8988T (cell line): ENCODE results near the gene ABHD2.

Experiments used
- DNase-seq: peaks from one replicate; pipeline ENCODE4 v3.0.0; 2011

ABHD2 gene

DNA sequence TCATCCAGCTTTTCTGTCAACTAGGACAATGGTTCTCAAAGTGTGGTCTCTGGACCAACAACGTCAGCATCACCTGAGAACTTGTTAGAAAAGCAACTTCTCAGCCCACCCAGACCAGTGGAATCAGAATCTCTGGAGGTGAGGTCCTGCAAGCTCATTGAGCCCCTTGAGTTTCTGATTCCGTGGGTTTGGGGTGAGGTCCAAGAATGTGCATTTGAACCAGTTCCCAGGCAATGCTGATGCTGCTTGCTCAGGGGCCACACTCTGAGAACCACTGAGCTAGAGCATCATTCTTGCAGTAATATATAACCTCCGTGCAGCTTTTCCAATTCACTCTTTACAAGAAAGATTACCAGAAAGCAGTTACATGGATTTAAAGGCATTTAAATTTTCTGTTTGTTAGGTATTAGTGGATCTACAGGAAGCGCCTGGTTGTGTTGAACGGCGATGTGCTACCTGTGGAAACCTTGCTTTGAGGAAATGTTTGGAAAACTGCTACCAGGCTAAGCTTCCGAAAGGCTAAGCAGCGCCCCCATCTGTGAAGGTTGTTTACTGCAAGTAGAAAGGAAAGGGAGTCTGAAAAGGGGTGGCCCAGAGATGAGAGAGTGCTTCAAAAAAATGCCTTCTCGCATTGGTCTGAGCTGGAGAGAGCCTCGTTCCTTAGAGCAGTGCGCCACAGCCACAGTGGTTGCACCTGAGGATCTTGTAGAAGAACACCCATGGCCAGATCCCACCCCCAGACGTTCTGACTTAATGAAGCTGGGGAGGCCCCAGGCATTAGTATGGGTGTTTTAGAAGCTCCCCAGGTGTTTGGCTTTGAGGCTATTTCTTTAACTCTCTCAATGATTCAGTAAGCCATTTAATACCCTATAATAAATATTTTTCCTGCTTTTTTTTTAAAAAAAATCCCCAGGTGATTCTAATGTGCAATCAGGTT is 83.1 kb downstream of the ABHD2 start:
- no peak for DNase-seq

DNA sequence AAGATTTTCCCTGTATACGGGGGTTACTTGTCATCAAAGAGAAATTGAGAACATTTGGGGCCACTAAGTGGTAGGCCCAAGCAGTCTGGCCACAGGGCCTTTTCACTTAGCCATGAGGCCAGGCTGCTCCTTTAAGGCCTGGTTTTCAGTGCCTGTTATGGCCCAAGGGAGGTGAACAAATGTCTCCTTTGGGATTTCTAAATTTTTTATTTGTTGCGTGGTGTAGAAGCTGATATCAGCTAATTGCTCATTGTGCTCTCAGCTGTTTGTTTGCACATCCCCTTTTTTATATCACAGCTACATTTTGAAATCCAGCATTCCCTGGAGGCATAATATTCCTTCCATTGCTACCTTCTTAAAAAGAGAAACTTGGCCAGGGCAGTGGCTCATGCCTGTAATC is 84.7 kb downstream of the ABHD2 start:
- no peak for DNase-seq

DNA sequence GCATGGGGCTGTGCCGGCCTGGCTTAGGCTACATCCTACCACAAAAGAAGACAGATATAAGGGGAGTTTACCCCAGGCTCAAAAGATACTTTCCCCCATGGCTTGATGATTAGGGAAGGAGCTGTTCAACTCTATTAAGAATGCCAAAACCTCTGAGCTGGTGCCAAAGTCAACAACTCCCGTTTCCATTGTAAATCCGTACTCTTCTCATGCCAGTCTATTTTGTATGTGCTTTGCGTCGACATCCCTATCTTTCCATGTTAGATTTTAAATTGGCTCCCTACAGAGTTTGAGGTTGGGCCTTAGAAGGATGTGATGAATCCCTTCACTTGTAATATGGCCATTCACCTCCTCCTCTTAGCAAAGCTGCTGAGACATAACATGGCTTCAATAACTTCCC is 86.2 kb downstream of the ABHD2 start:
- DNase-seq: no peak

DNA sequence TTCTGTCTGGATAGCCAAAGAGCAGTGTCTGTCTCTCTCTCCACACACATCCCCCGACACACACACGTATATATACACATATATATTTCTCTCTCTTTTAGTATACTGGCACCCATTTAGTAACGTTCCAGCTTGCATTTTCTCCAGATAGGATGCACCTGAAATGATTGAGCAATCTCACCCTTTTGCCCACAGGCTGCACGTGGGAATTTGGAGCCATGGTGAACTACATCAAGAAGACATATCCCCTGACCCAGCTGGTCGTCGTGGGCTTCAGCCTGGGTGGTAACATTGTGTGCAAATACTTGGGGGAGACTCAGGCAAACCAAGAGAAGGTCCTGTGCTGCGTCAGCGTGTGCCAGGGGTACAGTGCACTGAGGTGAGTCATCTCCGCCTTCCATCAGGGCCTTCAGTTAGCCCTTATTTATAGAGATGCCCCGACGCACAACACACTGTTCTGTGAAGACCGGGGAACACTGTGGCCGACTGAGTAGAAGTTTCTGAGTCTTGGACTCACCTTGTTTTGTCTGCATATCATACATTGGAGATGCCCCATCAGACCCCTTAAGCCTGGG is 87.4 kb downstream of the ABHD2 start:
- no peak for DNase-seq

DNA sequence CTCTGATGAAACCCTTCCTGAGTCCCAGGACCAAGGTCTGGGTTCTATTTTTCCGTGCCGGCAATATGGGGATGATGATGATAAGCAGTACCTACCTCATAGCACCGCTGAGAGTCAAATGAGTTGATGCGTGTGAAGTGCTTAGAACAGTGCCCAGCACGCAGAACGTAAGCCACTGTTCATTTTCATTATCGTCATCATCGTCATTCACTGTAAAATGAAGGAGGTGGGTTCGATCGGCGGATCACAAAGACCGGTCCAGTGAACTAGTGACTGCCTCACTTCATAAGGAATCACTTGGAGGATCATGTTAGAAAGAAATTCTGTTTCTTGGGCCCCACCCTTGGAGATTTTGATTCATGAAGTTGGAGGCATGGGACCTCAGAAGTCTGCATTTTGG is 88.9 kb downstream of the ABHD2 start:
- DNase-seq: no peak

DNA sequence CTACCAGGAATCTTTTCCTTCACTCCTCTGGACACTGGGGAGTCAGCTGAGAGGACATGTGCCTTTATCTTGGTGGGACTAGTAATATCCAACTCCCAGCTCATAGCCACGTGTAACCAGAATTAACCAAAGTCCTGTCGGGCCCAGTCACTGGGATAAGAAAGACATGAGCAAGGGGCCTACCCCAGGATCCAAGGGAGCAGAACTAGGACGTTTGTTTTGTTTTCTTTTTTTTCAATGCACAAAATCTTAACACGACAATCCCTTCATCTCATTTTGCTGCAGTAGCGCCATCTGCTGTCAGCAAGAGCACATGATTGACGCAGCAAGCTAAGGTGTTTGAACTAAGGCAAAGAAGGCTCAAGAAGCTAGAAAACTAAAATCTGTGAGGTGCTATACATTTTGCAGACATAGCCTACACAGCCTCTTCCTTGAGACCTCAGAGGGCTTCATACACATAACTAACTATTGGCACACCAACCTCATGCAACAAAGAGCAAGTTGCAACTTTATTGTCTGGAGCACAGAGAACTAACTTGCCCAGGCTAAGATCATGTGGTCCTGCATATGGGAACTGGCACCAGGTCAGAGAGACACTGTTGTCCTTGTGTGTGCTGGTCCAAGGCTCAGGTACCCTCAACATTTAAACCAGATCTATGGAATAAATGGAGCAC is 89.5 kb downstream of the ABHD2 start:
- DNase-seq: no peak

DNA sequence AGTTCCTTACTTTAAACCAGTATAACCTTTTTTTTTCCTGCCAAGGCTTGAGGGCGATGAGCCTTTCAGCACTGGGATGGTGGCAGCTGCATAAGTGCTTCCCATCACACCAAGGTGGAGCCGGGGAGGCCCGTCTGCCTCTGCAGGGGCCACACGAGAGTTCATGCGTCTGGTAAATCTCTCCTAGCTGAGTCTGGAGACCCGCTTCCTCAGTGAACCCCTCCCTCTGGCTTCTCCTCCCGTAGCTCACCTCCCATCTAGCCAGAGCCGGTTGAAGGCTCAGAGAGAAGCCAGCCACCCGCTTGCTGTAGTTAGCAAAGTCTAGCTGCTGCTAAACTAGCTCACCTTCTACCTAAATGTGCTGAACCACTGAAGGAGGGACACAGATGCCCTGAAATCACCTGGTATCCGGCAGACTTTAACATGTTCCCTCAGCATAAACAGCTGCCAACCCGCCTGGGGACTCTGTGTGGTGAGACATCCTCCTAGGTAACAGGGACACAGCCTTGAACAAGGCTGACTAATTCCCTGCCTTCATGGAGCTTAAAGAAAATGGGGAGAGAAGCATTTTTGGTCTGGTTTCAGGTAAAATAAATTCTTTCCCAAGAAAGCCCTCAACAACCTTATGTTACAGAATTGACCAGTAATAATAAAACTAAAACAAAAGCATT is 90.2 kb downstream of the ABHD2 start:
- no peak for DNase-seq

DNA sequence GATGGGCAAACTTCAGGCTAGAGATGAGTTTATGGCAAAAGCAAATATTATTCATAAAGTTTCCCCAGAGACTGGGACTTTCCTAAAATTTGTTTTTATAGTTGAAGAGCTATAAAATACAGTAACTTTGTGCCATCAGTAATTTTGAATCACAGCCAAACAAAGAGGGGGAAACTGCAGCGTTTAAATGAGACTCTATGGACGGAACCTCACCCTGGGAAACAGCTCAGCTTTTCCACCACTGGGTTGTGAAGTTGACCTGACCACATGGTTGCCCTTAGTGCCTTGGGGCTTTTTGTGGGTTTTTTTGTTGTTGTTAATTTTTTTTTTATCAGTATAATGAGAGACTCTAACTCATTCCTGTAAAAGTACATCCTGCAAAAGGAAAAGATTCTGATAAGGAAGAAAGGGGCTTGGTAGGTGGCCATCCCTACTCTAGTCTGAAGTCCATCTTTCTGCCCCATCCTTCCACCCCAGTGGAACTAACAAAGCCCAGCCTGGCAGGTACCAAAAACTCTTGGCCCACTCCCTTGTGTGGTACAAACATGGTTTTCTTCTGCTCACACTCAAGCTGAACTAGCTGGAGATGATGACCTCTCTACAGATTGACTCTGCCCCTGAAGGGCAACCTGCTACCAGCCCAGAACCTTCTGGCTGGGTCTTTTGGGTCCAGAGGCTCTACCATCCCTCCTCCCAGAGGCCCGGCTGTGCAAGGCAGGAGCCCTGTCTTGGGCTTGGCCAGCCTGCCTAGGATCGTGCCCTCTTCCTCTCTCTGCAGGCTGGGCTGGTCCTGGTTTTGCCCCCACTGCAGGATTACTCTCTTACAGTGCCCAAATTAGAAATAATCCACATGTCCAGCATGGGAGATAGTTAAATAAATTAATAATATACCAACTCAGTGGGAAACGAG is 92.0 kb downstream of the ABHD2 start:
- DNase-seq: no peak

DNA sequence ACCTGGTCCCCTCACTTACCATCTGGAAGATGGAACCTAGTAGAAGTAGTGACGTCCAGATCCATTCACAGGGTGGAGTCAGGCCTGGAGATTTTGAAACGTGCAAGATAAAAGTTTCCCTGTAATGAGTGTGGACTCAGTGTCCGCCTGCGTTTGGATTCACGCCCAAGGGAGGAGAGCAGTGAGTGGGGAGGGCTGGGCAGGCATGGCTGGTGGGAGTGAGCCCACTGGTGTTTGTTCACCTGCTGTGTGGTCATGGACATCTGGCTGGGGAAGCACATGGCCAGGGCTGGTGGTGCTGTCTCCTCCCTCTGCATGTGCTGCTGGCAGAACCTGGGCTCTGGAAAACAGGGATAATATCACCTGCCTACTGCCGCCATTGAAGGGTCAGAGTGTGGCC is 96.1 kb downstream of the ABHD2 start:
- no peak for DNase-seq

DNA sequence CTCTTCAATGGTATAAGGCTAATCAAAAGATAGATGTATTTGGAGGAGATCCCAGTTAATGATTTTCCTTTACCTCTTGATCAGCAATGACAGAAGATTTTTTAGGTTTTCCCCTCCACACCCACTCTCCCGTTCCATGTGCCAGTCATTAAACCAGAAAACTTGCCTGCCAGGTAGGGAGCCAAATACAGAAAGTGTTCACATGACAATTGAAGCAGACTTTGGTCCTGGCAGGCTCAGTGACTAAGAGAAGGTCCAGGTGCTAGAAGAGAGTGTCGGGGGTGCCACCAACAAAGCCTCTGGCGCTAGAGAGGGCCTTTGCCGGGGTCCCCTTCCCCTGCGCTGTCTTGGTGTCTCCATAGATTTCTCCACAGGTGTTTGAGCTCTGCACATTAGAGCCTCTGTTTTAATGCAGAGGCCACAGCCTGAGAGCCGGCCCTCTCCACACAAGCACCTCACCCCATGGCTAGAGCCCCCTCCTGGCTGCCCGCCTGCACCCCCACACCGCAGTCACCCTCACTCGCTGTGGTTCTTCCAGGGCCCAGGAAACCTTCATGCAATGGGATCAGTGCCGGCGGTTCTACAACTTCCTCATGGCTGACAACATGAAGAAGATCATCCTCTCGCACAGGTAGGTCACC is 96.8 kb downstream of the ABHD2 start:
- DNase-seq: no peak

DNA sequence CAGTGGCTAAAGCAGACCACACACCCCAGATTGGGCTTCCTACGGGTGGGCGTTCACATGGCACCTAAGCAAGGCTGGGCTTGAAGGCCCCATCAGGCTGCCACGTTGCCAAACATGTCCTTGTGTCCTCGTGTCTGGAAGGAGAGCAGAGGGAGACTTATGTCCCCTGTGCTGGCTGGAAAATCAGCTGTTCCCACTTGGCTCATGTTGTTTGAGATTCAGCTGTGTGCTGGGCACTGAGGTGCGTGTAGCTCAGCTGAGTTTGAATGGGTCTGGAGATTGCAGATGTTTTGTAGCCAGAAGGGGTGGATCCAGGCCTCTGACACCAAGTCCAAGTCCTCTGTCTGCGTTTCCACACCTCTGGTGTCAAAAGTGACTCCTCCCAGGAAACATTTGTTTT is 98.5 kb downstream of the ABHD2 start:
- no peak for DNase-seq

DNA sequence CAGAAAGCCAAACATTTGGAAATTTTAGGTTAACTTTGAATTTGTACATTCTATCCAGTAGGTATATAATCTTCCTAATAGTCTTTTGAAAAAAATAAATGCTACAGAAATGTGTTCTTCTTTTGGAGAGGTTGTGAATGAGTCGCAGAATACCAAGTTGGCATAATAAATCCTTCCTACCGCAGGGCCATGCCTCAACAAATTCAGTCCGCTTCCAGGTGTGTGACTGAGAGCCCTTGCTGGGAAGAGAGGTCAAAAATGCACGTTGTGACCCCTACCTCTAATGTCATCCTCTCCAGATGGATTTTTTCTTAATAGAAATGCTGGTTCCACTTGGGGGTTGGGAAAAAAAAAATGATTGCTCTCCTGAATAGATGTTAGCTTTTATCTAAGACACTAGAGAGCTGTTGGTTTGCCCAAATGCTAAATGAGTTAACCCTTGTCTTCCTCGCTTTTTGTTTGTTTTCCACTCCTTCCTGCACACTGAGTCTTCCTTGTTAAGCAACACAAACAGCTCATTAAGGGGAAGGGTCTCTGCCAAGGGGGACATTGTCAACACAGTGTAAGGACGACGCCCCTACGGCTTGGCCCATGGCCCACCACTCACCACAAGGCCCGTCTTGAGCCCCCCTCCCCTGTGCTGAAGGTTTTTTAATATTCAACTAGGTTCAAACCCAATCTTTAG is 99.2 kb downstream of the ABHD2 start:
- no peak for DNase-seq

GRCh38 chr15:89187986-89188514 is 99.8 kb downstream of the ABHD2 start:
- no peak for DNase-seq

GRCh38 chr15:89192136-89192535 is 103.9 kb downstream of the ABHD2 start:
- DNase-seq: no peak

- DNase-seq: no peak
These were observed 104.5 kb downstream of the ABHD2 start for GRCh38 chr15:89192766-89193165.

GRCh38 chr15:89194608-89195007 is 106.4 kb downstream of the ABHD2 start:
- no peak for DNase-seq

- no peak for DNase-seq
These were observed 107.6 kb downstream of the ABHD2 start for GRCh38 chr15:89195836-89196235.

DNA sequence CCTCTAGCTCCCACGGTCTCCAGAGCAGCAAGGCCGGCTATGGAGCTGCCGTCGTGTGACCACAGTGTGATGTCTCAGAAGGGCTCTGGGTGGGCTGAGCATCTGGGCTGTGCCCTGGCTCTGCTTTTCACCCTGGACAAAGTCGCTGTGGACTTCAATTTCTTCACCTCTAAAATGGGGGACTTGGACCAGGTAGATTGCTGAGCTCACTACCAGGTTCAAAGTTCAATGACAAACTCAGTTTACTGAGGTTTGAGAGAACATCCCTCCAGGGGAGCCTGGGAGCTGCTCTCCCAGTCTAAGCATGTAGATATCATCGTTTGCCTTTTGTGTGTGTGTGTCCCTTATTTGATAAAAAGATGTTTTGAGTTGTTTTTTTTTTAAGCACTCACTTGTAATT is 108.0 kb downstream of the ABHD2 start:
- no peak for DNase-seq

DNA sequence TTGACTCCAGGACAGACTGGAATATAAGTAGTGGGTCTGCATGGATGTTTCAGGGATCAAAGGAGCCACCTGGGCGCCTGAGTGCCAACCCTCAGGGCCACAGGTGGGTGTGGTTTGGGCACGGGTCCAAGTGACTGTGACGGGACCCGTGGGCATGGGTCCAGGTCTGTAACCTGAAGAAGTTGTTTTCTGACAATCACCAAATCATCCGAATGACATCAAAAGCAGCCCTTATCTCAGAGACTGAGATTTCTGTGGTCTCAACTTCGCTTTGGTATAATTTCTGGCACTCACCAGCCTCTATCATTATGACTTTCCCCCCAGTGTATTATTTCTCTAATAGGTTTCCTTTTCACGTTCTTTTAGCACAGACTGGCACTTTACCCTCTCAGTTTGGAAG is 108.7 kb downstream of the ABHD2 start:
- no peak for DNase-seq

DNA sequence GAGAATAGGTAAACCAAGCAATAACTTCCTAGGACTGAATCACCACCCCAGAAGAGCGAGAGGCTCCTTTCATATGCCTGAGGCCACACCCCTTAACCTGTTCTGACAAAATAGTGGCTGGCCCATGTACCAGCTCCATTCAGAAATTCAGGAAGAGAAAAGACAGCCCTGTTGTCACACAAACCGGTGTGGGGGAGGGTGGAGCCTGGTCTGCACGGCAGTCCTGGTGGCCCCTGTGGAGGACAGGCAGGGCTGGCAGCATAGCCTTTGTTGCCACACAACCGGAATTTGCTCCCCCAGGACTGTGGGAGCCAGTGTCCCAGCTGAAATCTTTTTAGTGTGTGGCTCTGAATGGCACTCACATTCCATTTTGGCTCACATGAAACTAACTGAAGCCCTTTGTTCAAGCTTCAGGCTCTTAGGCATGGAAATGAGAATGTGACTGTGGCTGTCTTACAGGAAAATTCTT is 109.3 kb downstream of the ABHD2 start:
- DNase-seq: no peak

GRCh38 chr15:89198196-89198595 is 109.9 kb downstream of the ABHD2 start:
- DNase-seq: no peak
